ENCODE measurements around the gene TKT.

TKT gene

GRCh38 chr3:53175613-53176540 lies 79.9 kb downstream of the TKT start:
- DNase-seq, result no peak
